K562 (cell line): ENCODE data around the gene RNF126. TPM values are rescaled to one million over a fixed set of nuclear protein-coding genes. Genes with fewer than 3 reads are reported as not detected.

Experiments used
- ATAC-seq: fragments of 200-7000 bp; cut with Tn5 transposase; 3 replicates; pipeline ENCODE4 v1.9.1; 2020; ENCODE audit warnings: moderate library complexity
- BruUV-seq: library from RNA; stranded (reverse); fragments of 400-500 nt; replicated peaks from 2 replicates; lab custom pipeline; 2021; lab: Mats Ljungman, UMichigan
- CTCF ChIA-PET: fragments of 300-600 bp; formaldehyde crosslinking; extraction: SDS; loops from one replicate; lab custom pipeline; 2021; ENCODE audit warnings: low intra/inter-chr PET ratio; lab: Yijun Ruan, JAX
- POLR2A ChIA-PET: fragments of 300-600, 350-650 bp; sonication (Branson Sonifier 250); formaldehyde crosslinking; extraction: SDS; loops from one replicate; lab custom pipeline; 2021; ENCODE audit warnings: antibody characterized with exemption, inconsistent platforms; lab: Yijun Ruan, JAX
- DNase-seq, 4 experiments: peaks; one replicate each; pipeline versions ENCODE4 v3.0.0 to v3.0.0-alpha.2; 2011 to 2018; ENCODE audit warnings: low spot score in 3 of 4, mixed read lengths in 3 of 4; ENCODE audit errors: extremely low read depth in 1 of 4
- FAIRE-seq: peaks from 2 replicates; lab custom pipeline; 2011; peaks lifted over from hg19 to GRCh38; lab: Jason Lieb, UNC
- H2AFZ ChIP-seq: 2 replicates; pipeline ENCODE4 v1.6.0; 2011; ENCODE audit warnings: low read depth, low read length, control low read depth, inconsistent platforms
- H3K27ac ChIP-seq: fragments of 200-600 bp; 3 replicates; pipeline ENCODE4 v1.8.0; 2011; ENCODE audit warnings: low read depth, mild to moderate bottlenecking, control low read depth, inconsistent platforms, low read length, moderate library complexity, mixed read lengths; ENCODE audit errors: extremely low read depth
- H3K27me3 ChIP-seq, 2 experiments: fragments of 300-600 bp in 1 of 2; 2 replicates in 1 of 2; 3 replicates in 1 of 2; pipeline versions ENCODE4 v1.6.0 to v1.8.0; 2011; ENCODE audit warnings: inconsistent platforms in 2 of 2, low read length in 2 of 2, mild to moderate bottlenecking in 1 of 2, mixed read lengths in 1 of 2, moderate library complexity in 1 of 2; ENCODE audit not compliant: control insufficient read depth in 2 of 2, insufficient read depth in 2 of 2
- H3K36me3 ChIP-seq: fragments of 300-600 bp; 3 replicates; pipeline ENCODE4 v1.8.0; 2011; ENCODE audit warnings: mild to moderate bottlenecking, low read length, inconsistent platforms; ENCODE audit not compliant: control insufficient read depth, insufficient read depth
- H3K4me1 ChIP-seq, 2 experiments: fragments of 200-600 bp in 1 of 2; replicated peaks in 1 of 2; 2 replicates in 1 of 2; 3 replicates in 1 of 2; pipeline versions ENCODE4 v1.5.1 to v1.8.0; 2011; ENCODE audit warnings: inconsistent platforms in 2 of 2, low read length in 2 of 2, mild to moderate bottlenecking in 1 of 2, mixed read lengths in 1 of 2, moderate library complexity in 1 of 2; ENCODE audit not compliant: control insufficient read depth in 2 of 2, insufficient read depth in 2 of 2
- H3K4me2 ChIP-seq: 2 replicates; pipeline ENCODE4 v1.6.1; 2011; ENCODE audit warnings: low read length, control low read depth, inconsistent platforms, mixed read lengths; ENCODE audit not compliant: insufficient read depth
- H3K4me3 ChIP-seq: fragments of 200-600 bp; sonication (generic), shearing (Covaris generic); 2 replicates; pipeline ENCODE4 v1.5.1; 2016; ENCODE audit warnings: control low read depth, inconsistent platforms
- H3K79me2 ChIP-seq: fragments of 200-600 bp; 3 replicates; pipeline ENCODE4 v1.8.0; 2011; ENCODE audit warnings: low read length, inconsistent platforms; ENCODE audit not compliant: control insufficient read depth, insufficient read depth
- H3K9ac ChIP-seq, 2 experiments: 2 replicates each; pipeline versions ENCODE4 v1.6.0 to v1.6.1; 2011; ENCODE audit warnings: low read depth in 2 of 2, low read length in 2 of 2, control low read depth in 1 of 2, inconsistent platforms in 1 of 2, mild to moderate bottlenecking in 1 of 2, mixed read lengths in 1 of 2; ENCODE audit not compliant: insufficient read depth in 1 of 2
- H3K9me1 ChIP-seq: one replicate; pipeline ENCODE4 v1.6.0; 2011; ENCODE audit warnings: inconsistent platforms, mild to moderate bottlenecking, low read length, moderate library complexity; ENCODE audit not compliant: control insufficient read depth, insufficient read depth
- H3K9me3 ChIP-seq: replicated peaks from 2 replicates; pipeline ENCODE4 v1.5.1; 2011; ENCODE audit warnings: low read depth, low read length, inconsistent platforms; ENCODE audit not compliant: control insufficient read depth, insufficient read depth
- H4K20me1 ChIP-seq: replicated peaks from 2 replicates; pipeline ENCODE4 v1.6.1; 2011; ENCODE audit warnings: low read length, inconsistent platforms, mixed read lengths; ENCODE audit not compliant: control insufficient read depth, insufficient read depth
- BRF1 ChIP-seq: IDR thresholded peaks from 3 replicates; pipeline ENCODE4 v1.6.1; 2011; ENCODE audit warnings: borderline replicate concordance, mild to moderate bottlenecking; ENCODE audit not compliant: insufficient read length; ENCODE audit errors: extremely low read depth
- CREBBP ChIP-seq: IDR thresholded peaks from one replicate; pipeline ENCODE4 v1.6.1; 2012; ENCODE audit warnings: low read depth, mild to moderate bottlenecking, control low read depth, inconsistent platforms, low read length
- CTCF ChIP-seq, 3 experiments: IDR thresholded peaks in 2 of 3; conservative IDR thresholded peaks in 1 of 3; 2 replicates each; pipeline ENCODE4 v1.5.1; 2011 to 2012; ENCODE audit warnings: low read length in 3 of 3, mild to moderate bottlenecking in 3 of 3, control low read depth in 2 of 3, improper control_type of control experiment in 1 of 3, inconsistent platforms in 1 of 3, low read depth in 1 of 3, mixed read lengths in 1 of 3, moderate library complexity in 1 of 3; ENCODE audit not compliant: insufficient read depth in 2 of 3
- FOXJ3 ChIP-seq: sonication (generic); formaldehyde crosslinking; IDR thresholded peaks from 2 replicates; pipeline ENCODE4 v1.4.0; 2020; ENCODE audit warnings: mild to moderate bottlenecking, missing genetic modification reagents
- FOXP1 ChIP-seq: sonication (generic); formaldehyde crosslinking; IDR thresholded peaks from 2 replicates; pipeline ENCODE4 v1.8.0; 2022; ENCODE audit warnings: mild to moderate bottlenecking, missing genetic modification reagents
- HIVEP1 ChIP-seq: fragments of 250-450 bp; sonication (Bioruptor Pico); IDR thresholded peaks from 2 replicates; pipeline ENCODE4 v1.4.0; 2020; ENCODE audit warnings: mild to moderate bottlenecking
- HMGN3 ChIP-seq: IDR thresholded peaks from 2 replicates; pipeline ENCODE4 v1.6.1; 2011; ENCODE audit warnings: borderline replicate concordance, low read depth, mild to moderate bottlenecking, mixed read lengths, low read length; ENCODE audit not compliant: insufficient read length; ENCODE audit errors: extremely low read depth
- NBN ChIP-seq: fragments of 450-650 bp; IDR thresholded peaks from 2 replicates; pipeline ENCODE4 v1.6.1; 2016; ENCODE audit warnings: low read depth, mild to moderate bottlenecking
- NFIC ChIP-seq: fragments of 450-650 bp; IDR thresholded peaks from 2 replicates; pipeline ENCODE4 v1.6.1; 2017; ENCODE audit warnings: mild to moderate bottlenecking, inconsistent platforms
- NR3C1 ChIP-seq: sonication (generic); formaldehyde crosslinking; IDR thresholded peaks from 2 replicates; pipeline ENCODE4 v1.8.1; 2022; ENCODE audit warnings: missing genetic modification reagents
- RBFOX2 ChIP-seq: fragments of 200-400 bp; formaldehyde crosslinking; IDR thresholded peaks from 2 replicates; pipeline ENCODE4 v1.6.1; 2017; ENCODE audit warnings: low read depth, mild to moderate bottlenecking, low read length, moderate library complexity
- WHSC1 ChIP-seq: IDR thresholded peaks from one replicate; pipeline ENCODE4 v1.6.1; 2012; ENCODE audit warnings: low read length, control low read depth, inconsistent platforms
- ZKSCAN1 ChIP-seq: fragments of 150-350 bp; IDR thresholded peaks from 2 replicates; pipeline ENCODE4 v1.6.1; 2016; ENCODE audit warnings: low read depth, low read length
- ZNF143 ChIP-seq: sonication (generic); formaldehyde crosslinking; IDR thresholded peaks from 2 replicates; pipeline ENCODE4 v1.9.0; 2022; ENCODE audit warnings: mild to moderate bottlenecking, missing genetic modification reagents
- ZNF584 ChIP-seq: fragments of 200-800 bp; sonication (Bioruptor generic); IDR thresholded peaks from 2 replicates; pipeline ENCODE4 v1.6.1; 2016; ENCODE audit warnings: low read depth, mild to moderate bottlenecking, missing genetic modification characterization, missing compliant biosample characterization
- ZNF764 ChIP-seq: fragments of 250-450 bp; sonication (Bioruptor Pico); IDR thresholded peaks from 2 replicates; pipeline ENCODE4 v1.4.0; 2020; ENCODE audit warnings: low read depth, mild to moderate bottlenecking, moderate library complexity
- ZSCAN32 ChIP-seq: fragments of 450-650 bp; formaldehyde crosslinking; IDR thresholded peaks from 2 replicates; pipeline ENCODE4 v1.4.0; 2020; ENCODE audit warnings: mild to moderate bottlenecking, moderate library complexity
- WGBS: fragments of 100-300 bp; shearing (Covaris generic); methylation state at CpG from one replicate; pipeline ENCODE4 v1.1.6; 2016; ENCODE audit warnings: low coverage, mixed read lengths; ENCODE audit not compliant: insufficient coverage; ENCODE audit errors: missing lambda C conversion rate; 5-methylcytosine and 5-hydroxymethylcytosine counted together
- in situ Hi-C: fragments of 300-500 bp; cut with MboI; formaldehyde crosslinking; loops from 4 replicates; pipeline ENCODE4 v1.15.0; 2018; ENCODE audit warnings: inconsistent platforms, mixed read lengths
- intact Hi-C: fragments of 100-400 bp; cut with micrococcal nuclease; formaldehyde crosslinking; loops from 2 replicates; pipeline ENCODE4 v1.14.2; 2022
- polyA plus RNA-seq, 8 experiments: library from polyadenylated mRNA; depleted of rRNA in 4 of 8; stranded (reverse) in 5 of 8; unstranded in 3 of 8; fragments of >200 nt; fragmentation: Nextera tagmentation in 2 of 8; fragmentation: Illumina TruSeq in 1 of 8; extraction: Ambion mirVana in 2 of 8; extraction: Trizol in 1 of 8; gene quantifications; 2 replicates each; pipeline versions ENCODE4 v1.2.1 to v1.2.3, GENCODE V29; 2011 to 2014; ENCODE audit warnings: inconsistent platforms in 1 of 8, missing spikeins in 1 of 8
- total RNA-seq, 7 experiments: library from RNA; depleted of rRNA in 6 of 7; stranded (reverse); fragments of >200 nt in 6 of 7; fragmentation: Illumina TruSeq in 2 of 7; extraction: Trizol in 2 of 7; gene quantifications; 2 replicates each; pipeline versions ENCODE4 v1.2.1 to v1.2.3, GENCODE V29; 2011 to 2021; ENCODE audit warnings: low replicate concordance in 1 of 7
- TF ChIP-seq, protein P1 (sequence below), 3 experiments: fragments of 200-800 bp in 1 of 3; sonication (Bioruptor generic) in 1 of 3; sonication (generic) in 1 of 3; formaldehyde crosslinking in 1 of 3; IDR thresholded peaks; 2 replicates each; pipeline versions ENCODE4 v1.6.1 to v1.8.0; 2016 to 2022; ENCODE audit warnings: mild to moderate bottlenecking in 2 of 3, missing compliant biosample characterization in 2 of 3, missing genetic modification characterization in 2 of 3, missing genetic modification reagents in 1 of 3
- TF ChIP-seq, protein P2 (sequence below): fragments of 200-800 bp; sonication (Bioruptor generic); IDR thresholded peaks from 2 replicates; pipeline ENCODE4 v1.6.1; 2017; ENCODE audit warnings: missing genetic modification characterization, missing compliant biosample characterization

Gene RNF126
- total and polyA plus RNA-seq, 9 of the 15 experiments (the other 6 are each of a cell fraction or from before 2014, with no cell fraction given), result 0.27 to 101 (median 12.3) TPM

- H3K79me2 ChIP-seq, result peaks cover 8% of the 10 kb centered on the region
- POLR2A ChIA-PET, result interaction anchor here (0.6 to 0.9 kb wide), 2 partner anchors 10 to 11 kb away, joined by 3 read pairs; no protein-coding TSS in a partner anchor
- no peaks in the 10 kb centered on the region; a peak in 1 of 5 replicates for H3K27me3 ChIP-seq
- H3K4me1 ChIP-seq, result peaks cover 5 to 76% of the 10 kb centered on the region in 2 experiments
- H3K4me2 ChIP-seq, result no peak overlapping the region
- WGBS, result 52% methylated on average over 11 of the region's 15 CpGs
- no peak overlapping the region for H2AFZ ChIP-seq
- intact Hi-C loops (no loop called here), in situ Hi-C loops (no loop called here)
- no peak for FAIRE-seq
- peaks cover 8% of the 10 kb centered on the region for H3K9me1 ChIP-seq
- H4K20me1 ChIP-seq, result no peaks in the 10 kb centered on the region
- H3K9me3 ChIP-seq, result no peaks in the 10 kb centered on the region
- no peak for DNase-seq
- CTCF ChIA-PET, result no interaction called here
- no peak overlapping the region for H3K4me3 ChIP-seq
- H3K9ac ChIP-seq, result no peak overlapping the region; a peak in 1 of 4 replicates
- no TSS peak for BruUV-seq
- no peak for ATAC-seq
- no peaks in the 10 kb centered on the region for H3K36me3 ChIP-seq
- no peak overlapping the region for H3K27ac ChIP-seq
- TF ChIP-seq ZSCAN32 (no peak), NBN (no peak), ZNF764 (CRISPR knock-in tag) (no peak), HMGN3 (peak; percentile 5), ZNF584 (CRISPR knock-in tag) (no peak), FOXP1 (no peak), NFIC (peak; percentile 69), ZNF143 (no peak), NR3C1 (no peak), ZKSCAN1 (no peak), FOXJ3 (CRISPR knock-in tag) (no peak), RBFOX2 (0 out of 2 replicates have a peak, but pooled peaks have one; percentile 2), CTCF (IDR thresholded peaks at IDR 0.05 in 2 of 3, conservative IDR thresholded peaks at IDR 0.05 in 1 of 3; ENCODE audit: insufficient read depth in 2 of 3, low read depth in 1 of 3, low read length in 3 of 3) (no peak), WHSC1 (no peak), HIVEP1 (no peak), BRF1 (no peak), CREBBP (no peak)
- TF ChIP-seq, protein P1, sequence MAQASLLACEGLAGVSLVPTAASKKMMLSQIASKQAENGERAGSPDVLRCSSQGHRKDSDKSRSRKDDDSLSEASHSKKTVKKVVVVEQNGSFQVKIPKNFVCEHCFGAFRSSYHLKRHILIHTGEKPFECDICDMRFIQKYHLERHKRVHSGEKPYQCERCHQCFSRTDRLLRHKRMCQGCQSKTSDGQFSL (CRISPR knock-in tag; IDR thresholded peaks at IDR 0.05), result 0 out of 2 replicates have a peak, but pooled peaks have one; percentile 58
- TF ChIP-seq, protein P1 (tag; IDR thresholded peaks at IDR 0.05), result no peak; a peak in 1 of 4 replicates
- TF ChIP-seq, protein P2, sequence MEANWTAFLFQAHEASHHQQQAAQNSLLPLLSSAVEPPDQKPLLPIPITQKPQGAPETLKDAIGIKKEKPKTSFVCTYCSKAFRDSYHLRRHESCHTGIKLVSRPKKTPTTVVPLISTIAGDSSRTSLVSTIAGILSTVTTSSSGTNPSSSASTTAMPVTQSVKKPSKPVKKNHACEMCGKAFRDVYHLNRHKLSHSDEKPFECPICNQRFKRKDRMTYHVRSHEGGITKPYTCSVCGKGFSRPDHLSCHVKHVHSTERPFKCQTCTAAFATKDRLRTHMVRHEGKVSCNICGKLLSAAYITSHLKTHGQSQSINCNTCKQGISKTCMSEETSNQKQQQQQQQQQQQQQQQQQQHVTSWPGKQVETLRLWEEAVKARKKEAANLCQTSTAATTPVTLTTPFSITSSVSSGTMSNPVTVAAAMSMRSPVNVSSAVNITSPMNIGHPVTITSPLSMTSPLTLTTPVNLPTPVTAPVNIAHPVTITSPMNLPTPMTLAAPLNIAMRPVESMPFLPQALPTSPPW (CRISPR knock-in tag), result peak; percentile 21; the same call in 1 of the 2 replicates
Measured at GRCh38 chr19:677201-677600, 14.2 kb upstream of the RNF126 start.
